ENCODE results near the gene GCLC. TPM values are rescaled to one million over a fixed set of nuclear protein-coding genes. Genes with fewer than 3 reads are reported as not detected.

GCLC gene
- total RNA-seq, 1 donor from 2014 or later, result 31.6 TPM

DNA sequence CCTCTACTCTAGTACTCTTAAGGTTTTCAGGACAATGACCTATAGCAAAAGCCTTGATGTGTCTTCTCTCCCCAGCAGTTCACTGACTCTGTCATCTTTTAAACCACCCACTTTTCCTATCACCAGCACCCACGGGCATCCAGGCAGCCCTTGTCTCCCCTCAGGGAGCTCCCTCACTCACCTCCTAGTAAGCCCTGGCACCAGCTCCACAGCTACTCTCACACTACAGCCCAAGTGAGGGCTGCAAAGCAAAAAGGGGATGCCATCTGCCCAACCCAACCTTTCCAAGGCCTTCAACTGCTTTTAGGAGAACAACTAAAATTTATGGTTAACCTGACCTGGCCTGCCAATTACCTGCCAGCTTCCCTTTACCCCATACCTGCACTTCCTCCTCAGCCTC is 26.0 kb downstream of the GCLC start:
- Histone ChIP-seq H3K36me3 (ENCODE audit: insufficient read depth, low read length) (peaks cover 2% of the 10 kb centered on the region), H3K4me2 (ENCODE audit: low read length) (no peak overlapping the region), H2AFZ (ENCODE audit: low read depth, low read length) (no peak overlapping the region), H3K79me2 (ENCODE audit: insufficient read depth, low read length) (peaks cover 3% of the 10 kb centered on the region), H3K27ac (ENCODE audit: low read depth, low read length) (no peak overlapping the region), H3K27me3 (ENCODE audit: insufficient read depth, low read length) (no peaks in the 10 kb centered on the region), H3K4me1 (ENCODE audit: insufficient read depth, low read length) (peaks cover 7% of the 10 kb centered on the region), H3K9me3 (ENCODE audit: insufficient read depth, low read depth, low read length) (no peaks in the 10 kb centered on the region), H3K9ac (ENCODE audit: low read length) (no peak overlapping the region), H4K20me1 (ENCODE audit: insufficient read depth, low read length) (no peaks in the 10 kb centered on the region), H3K4me3 (ENCODE audit: insufficient read depth, low read depth, low read length) (no peak overlapping the region)
- TF ChIP-seq, protein P1, sequence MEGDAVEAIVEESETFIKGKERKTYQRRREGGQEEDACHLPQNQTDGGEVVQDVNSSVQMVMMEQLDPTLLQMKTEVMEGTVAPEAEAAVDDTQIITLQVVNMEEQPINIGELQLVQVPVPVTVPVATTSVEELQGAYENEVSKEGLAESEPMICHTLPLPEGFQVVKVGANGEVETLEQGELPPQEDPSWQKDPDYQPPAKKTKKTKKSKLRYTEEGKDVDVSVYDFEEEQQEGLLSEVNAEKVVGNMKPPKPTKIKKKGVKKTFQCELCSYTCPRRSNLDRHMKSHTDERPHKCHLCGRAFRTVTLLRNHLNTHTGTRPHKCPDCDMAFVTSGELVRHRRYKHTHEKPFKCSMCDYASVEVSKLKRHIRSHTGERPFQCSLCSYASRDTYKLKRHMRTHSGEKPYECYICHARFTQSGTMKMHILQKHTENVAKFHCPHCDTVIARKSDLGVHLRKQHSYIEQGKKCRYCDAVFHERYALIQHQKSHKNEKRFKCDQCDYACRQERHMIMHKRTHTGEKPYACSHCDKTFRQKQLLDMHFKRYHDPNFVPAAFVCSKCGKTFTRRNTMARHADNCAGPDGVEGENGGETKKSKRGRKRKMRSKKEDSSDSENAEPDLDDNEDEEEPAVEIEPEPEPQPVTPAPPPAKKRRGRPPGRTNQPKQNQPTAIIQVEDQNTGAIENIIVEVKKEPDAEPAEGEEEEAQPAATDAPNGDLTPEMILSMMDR (IDR thresholded peaks at IDR 0.05; ENCODE audit: insufficient read depth, low read depth, low read length), result no peak
- no peak for TF ChIP-seq EZH2 (IDR thresholded peaks at IDR 0.05; ENCODE audit: insufficient read depth, low read length)
- Mint-ChIP-seq H3K9me3 (ENCODE audit: unreplicated experiment) (no peaks in the 10 kb centered on the region), H3K27me3 (ENCODE audit: low read depth, unreplicated experiment) (no peaks in the 10 kb centered on the region), H3K27ac (ENCODE audit: unreplicated experiment) (no peak overlapping the region), H3K36me3 (ENCODE audit: low read depth, unreplicated experiment) (peaks cover 10% of the 10 kb centered on the region), H3K4me1 (ENCODE audit: low read depth, unreplicated experiment) (peaks cover 14% of the 10 kb centered on the region), H3K4me3 (ENCODE audit: unreplicated experiment) (no peak overlapping the region)
- FAIRE-seq (no peak), DNase-seq (ENCODE audit: low read depth) (no peak)

DNA sequence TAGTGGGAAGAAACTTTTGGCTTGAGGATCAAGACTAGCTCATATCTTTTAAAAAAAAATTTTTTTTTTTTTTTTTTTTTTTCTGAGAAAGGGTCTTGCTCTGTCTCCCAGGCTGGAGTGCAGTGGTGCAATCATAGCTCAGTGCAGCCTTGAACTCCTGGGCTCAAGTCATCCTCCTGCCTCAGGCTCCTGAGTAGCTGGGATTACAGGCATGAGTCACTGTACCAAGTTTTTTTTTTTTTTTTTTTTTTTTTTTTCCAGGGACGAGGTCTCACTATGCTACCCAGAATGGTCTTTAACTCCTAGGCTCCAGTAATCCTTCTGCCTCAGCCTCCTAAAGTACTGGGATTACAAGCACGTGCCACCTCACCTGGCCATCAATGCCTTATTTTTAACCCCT is 27.9 kb downstream of the GCLC start:
- Histone ChIP-seq H3K4me1 (ENCODE audit: insufficient read depth, low read length) (no peaks in the 10 kb centered on the region), H2AFZ (ENCODE audit: low read depth, low read length) (no peak overlapping the region), H3K79me2 (ENCODE audit: insufficient read depth, low read length) (no peaks in the 10 kb centered on the region), H3K27me3 (ENCODE audit: insufficient read depth, low read length) (no peaks in the 10 kb centered on the region), H3K36me3 (ENCODE audit: insufficient read depth, low read length) (peaks cover 4% of the 10 kb centered on the region), H4K20me1 (ENCODE audit: insufficient read depth, low read length) (no peaks in the 10 kb centered on the region), H3K4me3 (ENCODE audit: insufficient read depth, low read depth, low read length) (no peak overlapping the region), H3K27ac (ENCODE audit: low read depth, low read length) (no peak overlapping the region), H3K4me2 (ENCODE audit: low read length) (no peak overlapping the region), H3K9ac (ENCODE audit: low read length) (no peak overlapping the region), H3K9me3 (ENCODE audit: insufficient read depth, low read depth, low read length) (no peaks in the 10 kb centered on the region)
- TF ChIP-seq, protein P1 (IDR thresholded peaks at IDR 0.05; ENCODE audit: insufficient read depth, low read depth, low read length), result no peak
- no peak for TF ChIP-seq EZH2 (IDR thresholded peaks at IDR 0.05; ENCODE audit: insufficient read depth, low read length)
- Mint-ChIP-seq H3K9me3 (ENCODE audit: unreplicated experiment) (no peaks in the 10 kb centered on the region), H3K4me1 (ENCODE audit: low read depth, unreplicated experiment) (no peaks in the 10 kb centered on the region), H3K27ac (ENCODE audit: unreplicated experiment) (no peak overlapping the region), H3K27me3 (ENCODE audit: low read depth, unreplicated experiment) (no peaks in the 10 kb centered on the region), H3K36me3 (ENCODE audit: low read depth, unreplicated experiment) (peaks cover 13% of the 10 kb centered on the region), H3K4me3 (ENCODE audit: unreplicated experiment) (no peak overlapping the region)
- DNase-seq (ENCODE audit: low read depth), result no peak
- no peak for FAIRE-seq

GRCh38 chr6:53514677-53515076 is 30.2 kb downstream of the GCLC start:
- H3K9me3 Mint-ChIP-seq (ENCODE audit: unreplicated experiment), result no peaks in the 10 kb centered on the region
- H3K36me3 ChIP-seq (ENCODE audit: insufficient read depth, low read length), result peaks cover 4% of the 10 kb centered on the region
- H3K4me3 Mint-ChIP-seq (ENCODE audit: unreplicated experiment), result no peak overlapping the region
- no peak overlapping the region for H3K9ac ChIP-seq (ENCODE audit: low read length)
- TF ChIP-seq EZH2 (IDR thresholded peaks at IDR 0.05; ENCODE audit: insufficient read depth, low read length), result no peak
- TF ChIP-seq, protein P1 (IDR thresholded peaks at IDR 0.05; ENCODE audit: insufficient read depth, low read depth, low read length), result no peak
- H3K4me3 ChIP-seq (ENCODE audit: insufficient read depth, low read depth, low read length), result no peak overlapping the region
- H4K20me1 ChIP-seq (ENCODE audit: insufficient read depth, low read length), result no peaks in the 10 kb centered on the region
- H3K27ac ChIP-seq (ENCODE audit: low read depth, low read length), result no peak overlapping the region
- H3K9me3 ChIP-seq (ENCODE audit: insufficient read depth, low read depth, low read length), result no peaks in the 10 kb centered on the region
- no peaks in the 10 kb centered on the region for H3K79me2 ChIP-seq (ENCODE audit: insufficient read depth, low read length)
- H3K27me3 Mint-ChIP-seq (ENCODE audit: low read depth, unreplicated experiment), result no peaks in the 10 kb centered on the region
- no peaks in the 10 kb centered on the region for H3K4me1 ChIP-seq (ENCODE audit: insufficient read depth, low read length)
- no peak for FAIRE-seq
- H2AFZ ChIP-seq (ENCODE audit: low read depth, low read length), result no peak overlapping the region
- H3K36me3 Mint-ChIP-seq (ENCODE audit: low read depth, unreplicated experiment), result peaks cover 13% of the 10 kb centered on the region
- no peaks in the 10 kb centered on the region for H3K4me1 Mint-ChIP-seq (ENCODE audit: low read depth, unreplicated experiment)
- no peak for DNase-seq (ENCODE audit: low read depth)
- H3K4me2 ChIP-seq (ENCODE audit: low read length), result no peak overlapping the region
- H3K27me3 ChIP-seq (ENCODE audit: insufficient read depth, low read length), result no peaks in the 10 kb centered on the region
- H3K27ac Mint-ChIP-seq (ENCODE audit: unreplicated experiment), result no peak overlapping the region
